Caco-2 (cell line): Measurements from ENCODE around the gene CAMK1D. TPM values are rescaled to one million over a fixed set of nuclear protein-coding genes. Genes with fewer than 3 reads are reported as not detected.

ENCODE experiments used
- BruUV-seq: library from RNA; stranded (reverse); fragments of 400-500 nt; replicated peaks from 2 replicates; lab custom pipeline; 2021; lab: Mats Ljungman, UMichigan
- CTCF ChIA-PET: fragments of 300-600 bp; sonication (Branson Sonifier 250); formaldehyde crosslinking; loops from one replicate; lab custom pipeline; 2022; ENCODE audit warnings: antibody characterized with exemption; lab: Charles Lee
- POLR2A ChIA-PET: fragments of 300-600 bp; sonication (Branson Sonifier 250); formaldehyde crosslinking; loops from one replicate; lab custom pipeline; 2022; ENCODE audit warnings: antibody characterized with exemption; lab: Charles Lee
- DNase-seq, 2 experiments: peaks; one replicate each; pipeline versions ENCODE4 v3.0.0 to v3.0.0-alpha.2; 2020 to 2022
- H3K27me3 ChIP-seq: replicated peaks from 2 replicates; pipeline ENCODE4 v1.6.0; 2011; ENCODE audit warnings: low read length; ENCODE audit not compliant: control insufficient read depth, insufficient read depth
- H3K36me3 ChIP-seq: 2 replicates; pipeline ENCODE4 v1.5.1; 2011; ENCODE audit warnings: low read length; ENCODE audit not compliant: control insufficient read depth, insufficient read depth
- H3K4me1 ChIP-seq: fragments of 250-450 bp; sonication (Bioruptor Pico); 2 replicates; pipeline ENCODE4 v1.5.1; 2020; ENCODE audit warnings: mild to moderate bottlenecking
- H3K4me3 ChIP-seq: 2 replicates; pipeline ENCODE4 v1.5.1; 2011; ENCODE audit warnings: low read depth, mild to moderate bottlenecking, control low read depth, low read length
- H3K9me3 ChIP-seq: fragments of 250-450 bp; sonication (Bioruptor Pico); 2 replicates; pipeline ENCODE4 v1.5.1; 2020; ENCODE audit warnings: mild to moderate bottlenecking, moderate library complexity
- H3K27ac Mint-ChIP-seq: one replicate; pipeline ENCODE4 v1.8.0; 2022; ENCODE audit warnings: mixed read lengths; ENCODE audit not compliant: unreplicated experiment
- H3K27me3 Mint-ChIP-seq: one replicate; pipeline ENCODE4 v1.8.0; 2022; ENCODE audit warnings: mixed read lengths; ENCODE audit not compliant: insufficient read depth, unreplicated experiment
- H3K36me3 Mint-ChIP-seq: one replicate; pipeline ENCODE4 v1.8.0; 2022; ENCODE audit warnings: mild to moderate bottlenecking, mixed read lengths; ENCODE audit not compliant: insufficient read depth, unreplicated experiment
- H3K4me1 Mint-ChIP-seq: one replicate; pipeline ENCODE4 v1.8.0; 2022; ENCODE audit warnings: low read depth, mixed read lengths; ENCODE audit not compliant: unreplicated experiment
- H3K4me3 Mint-ChIP-seq: one replicate; pipeline ENCODE4 v1.8.0; 2022; ENCODE audit warnings: mild to moderate bottlenecking, moderate library complexity, mixed read lengths; ENCODE audit not compliant: unreplicated experiment
- H3K9me3 Mint-ChIP-seq: one replicate; pipeline ENCODE4 v1.8.0; 2022; ENCODE audit warnings: mixed read lengths; ENCODE audit not compliant: unreplicated experiment
- CTCF ChIP-seq, 2 experiments: fragments of 200-600 bp in 1 of 2; IDR thresholded peaks; 1 replicate in 1 of 2; 2 replicates in 1 of 2; pipeline versions ENCODE4 v1.5.1 to v1.8.0; 2011 to 2022; ENCODE audit warnings: antibody characterized with exemption in 1 of 2, control low read depth in 1 of 2, inconsistent platforms in 1 of 2, low read depth in 1 of 2, low read length in 1 of 2, mild to moderate bottlenecking in 1 of 2, moderate library complexity in 1 of 2; ENCODE audit not compliant: insufficient read depth in 1 of 2, severe bottlenecking in 1 of 2, unreplicated experiment in 1 of 2
- intact Hi-C: fragments of 100-400 bp; cut with micrococcal nuclease; formaldehyde crosslinking; loops from one replicate; pipeline ENCODE4 v1.10.0; 2022; ENCODE audit not compliant: unreplicated experiment
- total RNA-seq: library from RNA; stranded (reverse); gene quantifications from 2 replicates; pipeline ENCODE4 v1.2.3, GENCODE V29; 2022

CAMK1D gene
- total RNA-seq, 1 experiment from 2014 or later: 10.9 TPM

DNA sequence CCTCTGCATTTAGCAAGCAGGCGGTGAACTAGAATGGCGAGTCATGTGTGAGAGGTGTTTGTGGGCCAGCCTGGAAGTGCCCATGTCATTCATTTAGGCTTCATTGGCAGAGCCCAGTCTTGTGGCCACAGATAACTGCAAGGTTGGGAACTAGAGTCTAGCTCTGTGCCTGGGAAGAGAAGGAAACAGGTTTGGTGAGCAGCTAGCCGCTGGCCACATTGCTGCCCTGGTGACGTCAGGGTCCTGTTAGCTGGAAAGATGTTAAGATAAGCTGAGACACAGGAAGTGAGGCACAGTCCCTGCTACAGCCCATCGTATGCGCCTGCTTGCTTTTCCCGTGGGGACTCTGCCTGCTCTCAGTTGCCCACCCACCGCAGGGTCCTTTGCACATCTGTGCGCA, 185.5 kb downstream of the CAMK1D start:
- intact Hi-C loops: no loop called here
- POLR2A ChIA-PET: no interaction called here
- peak in 1 of 2 experiments; percentile 37 for DNase-seq

DNA sequence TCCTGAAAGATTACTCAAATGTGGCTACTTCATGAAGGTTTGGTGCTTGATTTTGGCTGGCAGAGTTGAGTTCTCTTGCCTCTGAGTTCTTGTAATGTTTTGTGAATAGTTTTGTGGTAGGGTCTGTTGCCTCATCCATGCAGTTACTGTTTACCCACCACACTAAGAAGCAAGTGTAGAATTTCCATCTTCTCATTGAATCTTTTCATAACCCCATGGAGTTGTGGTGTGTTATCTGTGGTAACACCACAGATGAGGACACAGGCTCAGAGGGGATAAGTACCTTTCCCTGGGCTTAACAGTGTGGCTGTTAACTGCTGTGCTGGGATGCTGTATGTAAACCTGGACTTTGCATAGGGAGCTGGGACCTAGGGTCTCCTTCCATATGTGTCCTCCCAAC, 186.3 kb downstream of the CAMK1D start:
- no peaks in the 10 kb centered on the region for H3K9me3 ChIP-seq
- DNase-seq: peak in 1 of 2 experiments; percentile 17
- no peaks in the 10 kb centered on the region for H3K27me3 Mint-ChIP-seq
- intact Hi-C loops: no loop called here
- H3K4me3 Mint-ChIP-seq: no peak overlapping the region
- no peak for TF ChIP-seq CTCF (IDR thresholded peaks at IDR 0.05; ENCODE audit: insufficient read depth in 1 of 2, low read depth in 1 of 2, low read length in 1 of 2, severe bottlenecking in 1 of 2, unreplicated experiment in 1 of 2)
- H3K36me3 Mint-ChIP-seq: no peaks in the 10 kb centered on the region
- no peak overlapping the region for H3K4me3 ChIP-seq
- no peak overlapping the region for H3K27ac Mint-ChIP-seq
- CTCF ChIA-PET: no interaction called here
- POLR2A ChIA-PET: no interaction called here
- no TSS peak for BruUV-seq
- H3K9me3 Mint-ChIP-seq: no peaks in the 10 kb centered on the region
- H3K4me1 ChIP-seq: no peaks in the 10 kb centered on the region
- H3K27me3 ChIP-seq: no peaks in the 10 kb centered on the region
- H3K36me3 ChIP-seq: no peaks in the 10 kb centered on the region
- peaks cover 7% of the 10 kb centered on the region for H3K4me1 Mint-ChIP-seq

More for the DNA sequence above, 185.5 kb downstream of the CAMK1D start:
- Mint-ChIP-seq H3K27me3 (no peaks in the 10 kb centered on the region), H3K27ac (no peak overlapping the region), H3K36me3 (no peaks in the 10 kb centered on the region), H3K4me3 (no peak overlapping the region), H3K4me1 (peaks cover 7% of the 10 kb centered on the region), H3K9me3 (no peaks in the 10 kb centered on the region)
- no peaks in the 10 kb centered on the region for H3K9me3 ChIP-seq
- no peak overlapping the region for H3K4me3 ChIP-seq
- no peaks in the 10 kb centered on the region for H3K36me3 ChIP-seq
- H3K27me3 ChIP-seq: no peaks in the 10 kb centered on the region
- H3K4me1 ChIP-seq: no peaks in the 10 kb centered on the region
- CTCF ChIA-PET: interaction anchor here (0.6 kb wide), 1 partner anchor 146 kb away, joined by 3 read pairs; no protein-coding TSS in a partner anchor
- no TSS peak for BruUV-seq
- no peak for TF ChIP-seq CTCF (IDR thresholded peaks at IDR 0.05; ENCODE audit: insufficient read depth in 1 of 2, low read depth in 1 of 2, low read length in 1 of 2, severe bottlenecking in 1 of 2, unreplicated experiment in 1 of 2)

GRCh38 chr10:12538491-12538995, 189.2 kb downstream of the CAMK1D start:
- Mint-ChIP-seq H3K36me3 (no peaks in the 10 kb centered on the region), H3K4me1 (peaks cover 7% of the 10 kb centered on the region), H3K4me3 (no peak overlapping the region), H3K27ac (no peak overlapping the region), H3K9me3 (no peaks in the 10 kb centered on the region), H3K27me3 (no peaks in the 10 kb centered on the region)
- H3K4me3 ChIP-seq: no peak overlapping the region
- BruUV-seq: no TSS peak
- H3K36me3 ChIP-seq: no peaks in the 10 kb centered on the region
- TF ChIP-seq CTCF (IDR thresholded peaks at IDR 0.05; ENCODE audit: insufficient read depth in 1 of 2, low read depth in 1 of 2, low read length in 1 of 2, severe bottlenecking in 1 of 2, unreplicated experiment in 1 of 2): no peak
- H3K4me1 ChIP-seq: no peaks in the 10 kb centered on the region
- no peaks in the 10 kb centered on the region for H3K9me3 ChIP-seq
- CTCF ChIA-PET: interaction anchor here (0.6 kb wide), 1 partner anchor 138 kb away, joined by 4 read pairs; no protein-coding TSS in a partner anchor
- POLR2A ChIA-PET: no interaction called here
- DNase-seq: peak in 1 of 2 experiments; percentile 4
- intact Hi-C loops: no loop called here
- no peaks in the 10 kb centered on the region for H3K27me3 ChIP-seq
